DMS 273 (cell line): ENCODE results near the gene STIM2.
A peak's percentile ranks its signal among the peaks of the same experiment; 100 is the strongest.

Experiments used
- DNase-seq: peaks from one replicate; lab custom pipeline; 2025; ENCODE audit not compliant: unreplicated experiment; lab: John Stamatoyannopoulos, UW

STIM2 gene

GRCh38 chr4:26836539-26836938, 24.1 kb upstream of the STIM2 start:
- no peak for DNase-seq

- DNase-seq: no peak
Measured at GRCh38 chr4:26837993-26838842, 22.4 kb upstream of the STIM2 start.

GRCh38 chr4:26839016-26839415, 21.6 kb upstream of the STIM2 start:
- DNase-seq: no peak

GRCh38 chr4:26839534-26839951, 21.1 kb upstream of the STIM2 start:
- DNase-seq: peak; percentile 91

- no peak for DNase-seq
Measured at GRCh38 chr4:26840786-26841185, 19.9 kb upstream of the STIM2 start.

GRCh38 chr4:26842911-26843310, 17.7 kb upstream of the STIM2 start:
- DNase-seq: no peak

GRCh38 chr4:26850528-26850927, 10.1 kb upstream of the STIM2 start:
- no peak for DNase-seq

GRCh38 chr4:26851129-26851528, 9.5 kb upstream of the STIM2 start:
- no peak for DNase-seq

GRCh38 chr4:26854701-26855100, 5.9 kb upstream of the STIM2 start:
- peak; percentile 65 for DNase-seq

- DNase-seq: no peak
Measured at GRCh38 chr4:26856906-26857277, 3.7 kb upstream of the STIM2 start.

GRCh38 chr4:26857278-26858034, 3.2 kb upstream of the STIM2 start:
- DNase-seq: peak; percentile 88

- DNase-seq: peak; percentile 5
Measured at GRCh38 chr4:26858035-26858918, 2.4 kb upstream of the STIM2 start.

- peak; percentile 23 for DNase-seq
Measured at GRCh38 chr4:26858947-26859401, 1.7 kb upstream of the STIM2 start.

GRCh38 chr4:26859762-26860156, 882 bp upstream of the STIM2 start:
- peak; percentile 35 for DNase-seq

GRCh38 chr4:26860922-26861433, 337 bp downstream of the STIM2 start:
- DNase-seq: peak; percentile 81

- DNase-seq: peak; percentile 84
Measured at GRCh38 chr4:26861434-26862186, 969 bp downstream of the STIM2 start.

GRCh38 chr4:26862381-26862915, 1.8 kb downstream of the STIM2 start:
- peak; percentile 11 for DNase-seq

GRCh38 chr4:26863512-26863911, 2.9 kb downstream of the STIM2 start:
- no peak for DNase-seq

GRCh38 chr4:26864899-26865298, 4.3 kb downstream of the STIM2 start:
- no peak for DNase-seq

GRCh38 chr4:26866203-26866602, 5.6 kb downstream of the STIM2 start:
- no peak for DNase-seq
